ENCODE data around the gene KCNK18. TPM values are rescaled to one million over a fixed set of nuclear protein-coding genes. Genes with fewer than 3 reads are reported as not detected.

KCNK18 gene
- total and polyA plus RNA-seq, 2 of the 8 experiments (the other 6 are each of a cell fraction or from before 2014, with no cell fraction given): not detected

DNA sequence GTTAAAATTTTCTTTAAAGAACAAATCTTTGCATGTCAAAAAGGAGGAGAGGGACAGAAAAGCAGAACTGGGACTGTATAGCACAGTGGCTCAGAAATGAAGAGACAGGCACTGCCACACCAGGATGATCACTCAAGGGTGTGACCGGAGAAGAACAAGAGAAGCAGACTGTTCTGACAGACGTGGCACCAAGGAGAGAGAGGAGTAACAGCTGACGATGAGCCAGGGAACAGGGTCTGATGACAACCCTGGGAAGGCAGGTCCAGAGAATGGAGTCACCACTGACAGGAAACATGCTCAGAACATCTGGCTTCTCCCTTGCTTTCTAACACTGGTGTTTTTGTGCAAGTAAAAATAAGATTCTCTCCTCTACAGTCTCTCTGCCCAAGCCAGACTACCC, 44.6 kb upstream of the KCNK18 start (continued):
- TF ChIP-seq, protein P1, sequence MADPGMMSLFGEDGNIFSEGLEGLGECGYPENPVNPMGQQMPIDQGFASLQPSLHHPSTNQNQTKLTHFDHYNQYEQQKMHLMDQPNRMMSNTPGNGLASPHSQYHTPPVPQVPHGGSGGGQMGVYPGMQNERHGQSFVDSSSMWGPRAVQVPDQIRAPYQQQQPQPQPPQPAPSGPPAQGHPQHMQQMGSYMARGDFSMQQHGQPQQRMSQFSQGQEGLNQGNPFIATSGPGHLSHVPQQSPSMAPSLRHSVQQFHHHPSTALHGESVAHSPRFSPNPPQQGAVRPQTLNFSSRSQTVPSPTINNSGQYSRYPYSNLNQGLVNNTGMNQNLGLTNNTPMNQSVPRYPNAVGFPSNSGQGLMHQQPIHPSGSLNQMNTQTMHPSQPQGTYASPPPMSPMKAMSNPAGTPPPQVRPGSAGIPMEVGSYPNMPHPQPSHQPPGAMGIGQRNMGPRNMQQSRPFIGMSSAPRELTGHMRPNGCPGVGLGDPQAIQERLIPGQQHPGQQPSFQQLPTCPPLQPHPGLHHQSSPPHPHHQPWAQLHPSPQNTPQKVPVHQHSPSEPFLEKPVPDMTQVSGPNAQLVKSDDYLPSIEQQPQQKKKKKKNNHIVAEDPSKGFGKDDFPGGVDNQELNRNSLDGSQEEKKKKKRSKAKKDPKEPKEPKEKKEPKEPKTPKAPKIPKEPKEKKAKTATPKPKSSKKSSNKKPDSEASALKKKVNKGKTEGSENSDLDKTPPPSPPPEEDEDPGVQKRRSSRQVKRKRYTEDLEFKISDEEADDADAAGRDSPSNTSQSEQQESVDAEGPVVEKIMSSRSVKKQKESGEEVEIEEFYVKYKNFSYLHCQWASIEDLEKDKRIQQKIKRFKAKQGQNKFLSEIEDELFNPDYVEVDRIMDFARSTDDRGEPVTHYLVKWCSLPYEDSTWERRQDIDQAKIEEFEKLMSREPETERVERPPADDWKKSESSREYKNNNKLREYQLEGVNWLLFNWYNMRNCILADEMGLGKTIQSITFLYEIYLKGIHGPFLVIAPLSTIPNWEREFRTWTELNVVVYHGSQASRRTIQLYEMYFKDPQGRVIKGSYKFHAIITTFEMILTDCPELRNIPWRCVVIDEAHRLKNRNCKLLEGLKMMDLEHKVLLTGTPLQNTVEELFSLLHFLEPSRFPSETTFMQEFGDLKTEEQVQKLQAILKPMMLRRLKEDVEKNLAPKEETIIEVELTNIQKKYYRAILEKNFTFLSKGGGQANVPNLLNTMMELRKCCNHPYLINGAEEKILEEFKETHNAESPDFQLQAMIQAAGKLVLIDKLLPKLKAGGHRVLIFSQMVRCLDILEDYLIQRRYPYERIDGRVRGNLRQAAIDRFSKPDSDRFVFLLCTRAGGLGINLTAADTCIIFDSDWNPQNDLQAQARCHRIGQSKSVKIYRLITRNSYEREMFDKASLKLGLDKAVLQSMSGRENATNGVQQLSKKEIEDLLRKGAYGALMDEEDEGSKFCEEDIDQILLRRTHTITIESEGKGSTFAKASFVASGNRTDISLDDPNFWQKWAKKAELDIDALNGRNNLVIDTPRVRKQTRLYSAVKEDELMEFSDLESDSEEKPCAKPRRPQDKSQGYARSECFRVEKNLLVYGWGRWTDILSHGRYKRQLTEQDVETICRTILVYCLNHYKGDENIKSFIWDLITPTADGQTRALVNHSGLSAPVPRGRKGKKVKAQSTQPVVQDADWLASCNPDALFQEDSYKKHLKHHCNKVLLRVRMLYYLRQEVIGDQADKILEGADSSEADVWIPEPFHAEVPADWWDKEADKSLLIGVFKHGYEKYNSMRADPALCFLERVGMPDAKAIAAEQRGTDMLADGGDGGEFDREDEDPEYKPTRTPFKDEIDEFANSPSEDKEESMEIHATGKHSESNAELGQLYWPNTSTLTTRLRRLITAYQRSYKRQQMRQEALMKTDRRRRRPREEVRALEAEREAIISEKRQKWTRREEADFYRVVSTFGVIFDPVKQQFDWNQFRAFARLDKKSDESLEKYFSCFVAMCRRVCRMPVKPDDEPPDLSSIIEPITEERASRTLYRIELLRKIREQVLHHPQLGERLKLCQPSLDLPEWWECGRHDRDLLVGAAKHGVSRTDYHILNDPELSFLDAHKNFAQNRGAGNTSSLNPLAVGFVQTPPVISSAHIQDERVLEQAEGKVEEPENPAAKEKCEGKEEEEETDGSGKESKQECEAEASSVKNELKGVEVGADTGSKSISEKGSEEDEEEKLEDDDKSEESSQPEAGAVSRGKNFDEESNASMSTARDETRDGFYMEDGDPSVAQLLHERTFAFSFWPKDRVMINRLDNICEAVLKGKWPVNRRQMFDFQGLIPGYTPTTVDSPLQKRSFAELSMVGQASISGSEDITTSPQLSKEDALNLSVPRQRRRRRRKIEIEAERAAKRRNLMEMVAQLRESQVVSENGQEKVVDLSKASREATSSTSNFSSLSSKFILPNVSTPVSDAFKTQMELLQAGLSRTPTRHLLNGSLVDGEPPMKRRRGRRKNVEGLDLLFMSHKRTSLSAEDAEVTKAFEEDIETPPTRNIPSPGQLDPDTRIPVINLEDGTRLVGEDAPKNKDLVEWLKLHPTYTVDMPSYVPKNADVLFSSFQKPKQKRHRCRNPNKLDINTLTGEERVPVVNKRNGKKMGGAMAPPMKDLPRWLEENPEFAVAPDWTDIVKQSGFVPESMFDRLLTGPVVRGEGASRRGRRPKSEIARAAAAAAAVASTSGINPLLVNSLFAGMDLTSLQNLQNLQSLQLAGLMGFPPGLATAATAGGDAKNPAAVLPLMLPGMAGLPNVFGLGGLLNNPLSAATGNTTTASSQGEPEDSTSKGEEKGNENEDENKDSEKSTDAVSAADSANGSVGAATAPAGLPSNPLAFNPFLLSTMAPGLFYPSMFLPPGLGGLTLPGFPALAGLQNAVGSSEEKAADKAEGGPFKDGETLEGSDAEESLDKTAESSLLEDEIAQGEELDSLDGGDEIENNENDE (IDR thresholded peaks at IDR 0.05; ENCODE audit: insufficient replicate concordance, low read length): no peak
- no peak for TF ChIP-seq SIN3A (conservative IDR thresholded peaks at IDR 0.05 in 1 of 2, IDR thresholded peaks at IDR 0.05 in 1 of 2; ENCODE audit: low read depth in 1 of 2, low read length in 2 of 2)
- TF ChIP-seq CEBPB (IDR thresholded peaks at IDR 0.05; ENCODE audit: low read depth, low read length): no peak
- TF ChIP-seq POLR2AphosphoS5 (IDR thresholded peaks at IDR 0.05; ENCODE audit: low read depth, low read length): no peak

All from H1 (cell line).